ENCODE measurements around the gene GNG2. TPM values are rescaled to one million over a fixed set of nuclear protein-coding genes. Genes with fewer than 3 reads are reported as not detected.

GNG2 gene
- total RNA-seq, 1 donor from 2014 or later, result 40.8 TPM

DNA sequence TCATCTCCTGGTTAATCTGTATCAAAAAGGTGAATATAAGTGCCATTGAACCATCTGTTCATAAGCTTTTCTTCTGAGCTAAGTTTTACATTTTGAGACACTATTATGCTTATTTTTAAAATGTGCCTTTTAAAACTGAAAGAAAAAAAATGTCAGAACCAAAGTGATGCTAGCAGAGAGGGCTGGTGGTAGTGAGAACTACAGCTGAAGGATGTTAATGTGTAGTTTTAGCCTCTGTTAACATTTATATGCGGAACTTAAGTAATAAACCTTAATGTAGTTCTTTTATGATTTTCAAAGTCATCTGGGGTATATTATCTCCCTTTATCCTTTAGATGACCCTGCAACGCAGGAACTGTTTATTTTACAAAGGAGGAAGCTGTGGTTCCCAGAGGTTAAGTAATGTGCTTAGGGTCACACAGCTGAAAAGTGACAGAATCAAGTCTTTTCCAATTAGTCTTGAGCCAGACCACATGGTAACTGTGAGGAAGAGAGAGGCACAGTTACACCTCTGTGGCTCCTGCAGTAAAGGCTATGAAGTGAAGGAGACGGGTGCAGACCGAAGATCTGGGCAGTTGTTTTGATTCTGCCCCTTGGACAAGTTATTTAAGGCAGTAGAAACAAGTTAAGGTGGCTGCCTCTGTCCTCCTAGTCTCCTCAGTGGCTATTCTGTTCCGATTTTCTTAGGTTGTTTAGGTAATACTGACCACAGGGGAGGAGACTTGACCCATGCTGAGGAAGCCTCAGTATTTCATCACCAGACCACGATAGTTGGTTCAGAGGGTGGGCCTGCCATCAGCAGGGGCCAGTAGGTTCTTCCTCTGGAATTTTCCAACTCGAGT is 23.9 kb downstream of the GNG2 start:
- DNase-seq (ENCODE audit: extremely low read depth, low read depth, low spot score), result no peak

DNA sequence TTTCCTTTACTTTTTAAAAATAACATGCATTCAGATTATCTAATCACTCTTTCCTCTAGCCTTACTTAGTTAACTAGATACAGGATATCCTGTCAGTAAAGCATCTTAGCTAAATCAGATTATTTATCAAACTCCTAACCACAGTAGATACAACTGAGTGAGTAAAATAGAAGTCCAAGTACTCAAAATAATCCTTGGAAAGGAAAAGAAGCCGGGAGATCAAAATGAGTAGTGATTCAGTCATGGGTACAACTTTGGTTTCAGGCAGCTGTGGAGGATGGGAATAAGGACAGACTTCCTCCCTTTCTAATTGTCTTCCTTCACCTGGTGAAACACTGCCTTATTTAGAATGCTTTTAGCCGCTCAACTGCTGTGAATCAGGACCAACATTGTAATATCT is 29.4 kb downstream of the GNG2 start:
- DNase-seq (ENCODE audit: extremely low read depth, low read depth, low spot score), result no peak

GRCh38 chr14:51894250-51894649 is 33.8 kb downstream of the GNG2 start:
- no peak for DNase-seq (ENCODE audit: extremely low read depth, low read depth, low spot score)

DNA sequence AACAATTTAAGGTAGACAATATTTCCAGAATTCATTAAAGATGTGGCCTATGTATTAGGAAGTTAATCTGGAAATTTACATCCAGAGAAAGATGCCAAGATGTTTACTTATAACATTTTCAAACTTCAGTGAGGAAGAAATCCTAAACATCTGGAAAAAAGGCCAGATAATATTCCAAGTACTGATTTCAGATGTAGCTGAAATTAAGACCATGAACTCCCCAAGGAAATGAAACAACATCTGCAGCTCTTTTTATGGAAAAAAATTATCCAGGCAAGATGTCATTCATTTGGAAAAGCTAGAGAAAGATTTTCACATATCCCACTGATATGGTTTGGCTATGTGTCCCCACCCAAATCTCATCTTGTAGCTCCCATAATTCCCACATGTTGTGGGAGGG is 35.0 kb downstream of the GNG2 start:
- DNase-seq (ENCODE audit: extremely low read depth, low read depth, low spot score), result no peak

DNA sequence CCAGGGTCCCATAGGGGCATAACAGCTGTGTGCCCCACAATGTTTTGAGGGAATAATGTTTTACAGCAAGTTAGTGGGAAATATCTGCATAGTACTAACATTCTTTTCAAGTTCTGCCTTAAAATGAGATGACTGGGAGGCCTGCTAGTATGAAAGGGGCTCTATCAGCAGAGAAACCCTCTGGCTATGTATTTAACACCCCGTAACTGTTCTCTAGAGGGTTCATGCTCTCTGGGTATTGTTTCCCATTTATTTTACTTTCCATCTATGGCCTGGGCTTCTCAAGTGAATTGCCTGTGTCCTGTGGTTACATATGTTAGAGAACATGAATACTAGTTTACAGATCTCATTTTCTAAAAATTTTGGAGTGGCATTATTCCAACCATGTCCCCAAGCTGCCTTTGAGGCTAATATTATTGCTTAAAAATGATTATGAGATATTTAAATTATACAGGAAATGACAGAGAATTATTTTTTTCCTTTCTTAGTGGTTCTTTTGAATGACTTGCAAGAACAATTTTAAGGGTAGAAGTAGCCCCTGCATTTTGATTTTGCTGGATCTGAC is 37.5 kb downstream of the GNG2 start:
- no peak for DNase-seq (ENCODE audit: extremely low read depth, low read depth, low spot score)

GRCh38 chr14:51901475-51902024 is 41.1 kb downstream of the GNG2 start:
- DNase-seq (ENCODE audit: extremely low read depth, low read depth, low spot score), result no peak

DNA sequence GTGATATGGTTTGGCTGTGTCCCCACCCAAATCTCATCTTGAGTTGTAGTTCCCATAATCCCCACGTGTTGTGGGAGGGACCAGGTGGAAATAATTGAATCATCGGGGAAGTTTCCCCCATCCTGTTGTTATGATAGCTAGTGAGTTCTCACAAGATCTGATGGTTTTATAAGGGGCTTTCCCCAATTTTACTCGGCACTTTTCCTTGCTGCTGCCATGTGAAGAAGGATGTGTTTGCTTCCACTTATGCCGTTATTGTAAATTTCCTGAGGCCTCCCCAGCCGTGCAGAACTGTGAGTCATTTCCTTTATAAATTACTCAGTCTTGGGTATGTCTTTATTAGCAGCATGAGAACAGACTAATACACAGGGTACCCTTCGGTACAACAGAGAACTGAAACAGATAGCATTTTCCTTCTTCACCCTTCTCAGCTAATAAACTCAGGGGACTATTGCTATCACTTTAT is 45.3 kb downstream of the GNG2 start:
- peak; percentile 86 for DNase-seq (ENCODE audit: extremely low read depth, low read depth, low spot score)

- no peak for DNase-seq (ENCODE audit: extremely low read depth, low read depth, low spot score)
These were observed 47.7 kb downstream of the GNG2 start for GRCh38 chr14:51908086-51908485.

- DNase-seq (ENCODE audit: extremely low read depth, low read depth, low spot score), result no peak
These were observed 51.8 kb downstream of the GNG2 start for GRCh38 chr14:51912112-51912786.

- DNase-seq (ENCODE audit: extremely low read depth, low read depth, low spot score), result no peak
These were observed 53.9 kb downstream of the GNG2 start for GRCh38 chr14:51914310-51914709.

- DNase-seq (ENCODE audit: extremely low read depth, low read depth, low spot score), result no peak
These were observed 56.8 kb downstream of the GNG2 start for GRCh38 chr14:51917193-51917592.

- no peak for DNase-seq (ENCODE audit: extremely low read depth, low read depth, low spot score)
These were observed 60.6 kb downstream of the GNG2 start for GRCh38 chr14:51921026-51921425.

GRCh38 chr14:51922624-51923023 is 62.2 kb downstream of the GNG2 start:
- no peak for DNase-seq (ENCODE audit: extremely low read depth, low read depth, low spot score)

- no peak for DNase-seq (ENCODE audit: extremely low read depth, low read depth, low spot score)
These were observed 64.2 kb downstream of the GNG2 start for GRCh38 chr14:51924600-51924999.

- no peak for DNase-seq (ENCODE audit: extremely low read depth, low read depth, low spot score)
These were observed 65.6 kb downstream of the GNG2 start for GRCh38 chr14:51925980-51926379.

DNA sequence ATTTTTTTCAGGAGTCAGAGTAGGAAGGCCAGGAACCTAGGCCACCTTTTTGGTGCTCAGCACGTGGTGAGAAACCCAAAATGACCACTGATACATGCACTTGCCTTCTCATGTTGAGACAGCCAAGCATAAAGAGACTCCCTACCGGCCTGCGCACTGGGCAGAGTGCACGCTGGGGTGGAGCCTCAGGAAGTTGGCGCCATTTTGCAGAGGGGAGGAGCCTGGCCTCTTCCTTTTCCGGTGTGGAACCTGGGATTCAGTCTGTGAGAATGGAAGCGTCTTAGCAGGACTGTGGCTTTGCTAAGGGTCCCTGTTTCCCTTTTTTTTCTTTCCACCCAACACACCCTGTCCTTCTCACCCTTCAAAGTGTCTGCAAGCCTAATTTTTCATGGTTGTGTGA is 66.0 kb downstream of the GNG2 start:
- DNase-seq (ENCODE audit: extremely low read depth, low read depth, low spot score), result no peak

GRCh38 chr14:51928568-51928967 is 68.2 kb downstream of the GNG2 start:
- DNase-seq (ENCODE audit: extremely low read depth, low read depth, low spot score), result no peak

- no peak for DNase-seq (ENCODE audit: extremely low read depth, low read depth, low spot score)
These were observed 68.8 kb downstream of the GNG2 start for GRCh38 chr14:51929166-51929565.

DNA sequence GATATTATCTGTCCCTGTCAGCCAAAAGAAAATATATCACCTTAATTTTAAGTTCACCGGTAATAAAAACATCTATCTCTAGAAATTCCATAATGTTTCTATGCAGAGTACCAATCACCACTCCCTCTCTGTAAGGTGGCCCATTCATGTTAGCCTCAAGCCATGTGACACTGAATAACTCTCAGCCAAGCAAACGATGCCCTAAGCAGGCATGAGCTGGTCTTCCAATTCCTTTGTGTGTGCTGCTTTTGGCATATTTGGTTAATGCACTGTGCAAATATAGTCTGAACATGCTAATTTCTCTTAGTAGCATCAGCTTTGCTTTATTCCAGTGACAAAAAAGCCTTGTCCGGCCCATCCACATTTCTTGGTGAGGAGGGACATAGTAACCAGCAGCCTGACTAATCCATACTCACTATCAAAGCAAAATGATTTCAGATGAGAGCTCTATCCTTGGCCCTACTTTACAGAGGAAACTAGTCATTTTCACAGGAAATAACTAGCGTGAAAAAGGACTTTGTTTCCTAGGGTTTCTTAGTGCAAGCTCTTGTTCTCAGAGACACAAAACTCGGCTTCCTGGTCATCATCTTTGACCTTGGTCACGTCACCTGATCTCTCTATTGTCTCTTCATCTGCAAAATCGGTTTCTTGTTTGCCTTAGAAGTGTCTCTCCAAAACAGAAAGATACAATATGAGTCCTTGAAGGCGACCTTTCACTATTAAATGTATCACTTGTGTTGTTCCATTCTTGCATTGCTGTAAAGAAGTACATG is 69.7 kb downstream of the GNG2 start:
- peak; percentile 12 for DNase-seq (ENCODE audit: extremely low read depth, low read depth, low spot score)

DNA sequence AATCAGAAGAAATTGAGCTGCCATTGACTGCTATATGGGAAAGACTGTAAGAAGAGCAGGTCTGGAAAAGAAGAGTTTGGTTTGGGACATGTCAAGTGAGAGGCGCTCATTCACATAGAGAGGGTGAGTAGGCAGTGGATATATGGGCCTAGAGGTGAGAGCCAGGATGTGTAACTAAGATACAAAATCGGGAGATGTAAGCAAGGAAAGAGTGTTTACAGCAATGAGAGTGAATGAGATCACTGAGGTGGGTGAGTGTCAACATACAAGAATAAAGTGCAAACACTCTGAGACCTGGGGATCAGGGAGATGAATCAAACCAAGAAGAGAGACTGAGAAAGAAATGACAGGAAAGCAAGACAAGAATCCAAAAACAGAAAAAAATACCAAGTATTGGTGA is 70.9 kb downstream of the GNG2 start:
- DNase-seq (ENCODE audit: extremely low read depth, low read depth, low spot score), result no peak

GRCh38 chr14:51933191-51933590 is 72.8 kb downstream of the GNG2 start:
- DNase-seq (ENCODE audit: extremely low read depth, low read depth, low spot score), result no peak
